ENCODE measurements around the gene ENTPD6. TPM values are rescaled to one million over a fixed set of nuclear protein-coding genes. Genes with fewer than 3 reads are reported as not detected.
A peak's percentile ranks its signal among the peaks of the same experiment; 100 is the strongest.

Gene ENTPD6
- polyA plus RNA-seq, 3 donors, result 36.2 to 120 (median 47.0) TPM

DNA sequence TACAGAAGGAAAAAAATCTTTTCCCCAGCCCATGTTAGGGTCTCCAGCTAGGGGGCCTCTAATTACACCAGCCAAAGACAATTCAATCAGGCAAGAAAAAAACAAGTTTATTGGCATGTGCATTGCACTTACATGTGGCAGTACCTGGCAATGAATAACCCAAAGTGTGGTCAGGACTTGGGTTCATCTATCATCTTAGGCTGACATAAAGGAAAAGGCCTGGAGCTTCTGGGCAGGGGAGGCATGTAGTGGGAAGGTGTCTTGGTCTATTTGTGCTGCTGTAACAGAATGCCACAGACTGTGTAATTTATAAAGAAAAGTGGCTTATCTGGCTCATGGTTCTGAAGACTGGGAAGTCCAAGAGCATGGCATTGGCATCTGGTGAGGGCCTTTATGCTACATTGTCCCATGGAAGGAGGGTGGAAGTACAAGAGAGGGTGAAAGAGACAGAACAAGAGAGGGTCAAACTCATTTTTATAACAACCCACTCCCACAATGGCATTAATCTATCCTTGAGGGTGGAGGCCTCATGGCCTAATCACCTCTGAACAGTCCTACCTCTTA lies 48.0 kb downstream of the ENTPD6 start:
- peaks cover 0 to 2% of the 10 kb centered on the region in 2 donors for H3K27me3 ChIP-seq (ENCODE audit: control insufficient read depth in 2 of 2, insufficient read depth in 2 of 2, low read length in 2 of 2)
- DNase-seq, result no peak
- TF ChIP-seq, protein P1, sequence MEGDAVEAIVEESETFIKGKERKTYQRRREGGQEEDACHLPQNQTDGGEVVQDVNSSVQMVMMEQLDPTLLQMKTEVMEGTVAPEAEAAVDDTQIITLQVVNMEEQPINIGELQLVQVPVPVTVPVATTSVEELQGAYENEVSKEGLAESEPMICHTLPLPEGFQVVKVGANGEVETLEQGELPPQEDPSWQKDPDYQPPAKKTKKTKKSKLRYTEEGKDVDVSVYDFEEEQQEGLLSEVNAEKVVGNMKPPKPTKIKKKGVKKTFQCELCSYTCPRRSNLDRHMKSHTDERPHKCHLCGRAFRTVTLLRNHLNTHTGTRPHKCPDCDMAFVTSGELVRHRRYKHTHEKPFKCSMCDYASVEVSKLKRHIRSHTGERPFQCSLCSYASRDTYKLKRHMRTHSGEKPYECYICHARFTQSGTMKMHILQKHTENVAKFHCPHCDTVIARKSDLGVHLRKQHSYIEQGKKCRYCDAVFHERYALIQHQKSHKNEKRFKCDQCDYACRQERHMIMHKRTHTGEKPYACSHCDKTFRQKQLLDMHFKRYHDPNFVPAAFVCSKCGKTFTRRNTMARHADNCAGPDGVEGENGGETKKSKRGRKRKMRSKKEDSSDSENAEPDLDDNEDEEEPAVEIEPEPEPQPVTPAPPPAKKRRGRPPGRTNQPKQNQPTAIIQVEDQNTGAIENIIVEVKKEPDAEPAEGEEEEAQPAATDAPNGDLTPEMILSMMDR (IDR thresholded peaks at IDR 0.05), result no peak
- H3K9me3 ChIP-seq (replicated peaks in 1 of 2; ENCODE audit: control insufficient read depth in 1 of 2, insufficient read depth in 1 of 2, low read length in 2 of 2), result no peaks in the 10 kb centered on the region
- no peak overlapping the region for H2AFZ ChIP-seq (ENCODE audit: insufficient read depth, low read depth, low read length, poor library complexity, severe bottlenecking)
- H3K27ac ChIP-seq (ENCODE audit: low read depth in 1 of 2, low read length in 2 of 2), result no peak overlapping the region
- Mint-ChIP-seq H3K4me3 (no peak overlapping the region), H3K27me3 (ENCODE audit: low read depth in 3 of 3) (peaks cover 10 to 20% (median 20%) of the 10 kb centered on the region in 3 donors), H3K36me3 (peaks cover 0 to 3% of the 10 kb centered on the region in 2 donors), H3K9me3 (peaks cover 0 to 9% (median 5%) of the 10 kb centered on the region in 7 donors), H3K4me1 (peaks cover 19% of the 10 kb centered on the region), H3K27ac (no peak overlapping the region)
- H4K20me1 ChIP-seq (ENCODE audit: insufficient read depth, low read length), result peaks cover under 1% of the 10 kb centered on the region
- peaks cover 9 to 15% of the 10 kb centered on the region in 2 donors for H3K4me1 ChIP-seq (ENCODE audit: control insufficient read depth in 1 of 2, insufficient read depth in 2 of 2, low read length in 2 of 2)
- no peak overlapping the region for H3K4me2 ChIP-seq (replicated peaks; ENCODE audit: extremely low read depth, low read length, poor library complexity, severe bottlenecking)
- no peaks in the 10 kb centered on the region for H3K36me3 ChIP-seq (replicated peaks in 1 of 2; ENCODE audit: control insufficient read depth in 1 of 2, insufficient read depth in 2 of 2, low read length in 2 of 2)
- intact Hi-C loops (cut with micrococcal nuclease), result no loop called here
- no peak overlapping the region for H3K4me3 ChIP-seq (replicated peaks in 1 of 3; ENCODE audit: low read depth in 2 of 3, low read length in 3 of 3)
- H3K9ac ChIP-seq (ENCODE audit: insufficient read depth, low read length, poor library complexity, severe bottlenecking), result no peak overlapping the region
- peaks cover 2% of the 10 kb centered on the region for H3K79me2 ChIP-seq (ENCODE audit: insufficient read depth, low read length)

DNA sequence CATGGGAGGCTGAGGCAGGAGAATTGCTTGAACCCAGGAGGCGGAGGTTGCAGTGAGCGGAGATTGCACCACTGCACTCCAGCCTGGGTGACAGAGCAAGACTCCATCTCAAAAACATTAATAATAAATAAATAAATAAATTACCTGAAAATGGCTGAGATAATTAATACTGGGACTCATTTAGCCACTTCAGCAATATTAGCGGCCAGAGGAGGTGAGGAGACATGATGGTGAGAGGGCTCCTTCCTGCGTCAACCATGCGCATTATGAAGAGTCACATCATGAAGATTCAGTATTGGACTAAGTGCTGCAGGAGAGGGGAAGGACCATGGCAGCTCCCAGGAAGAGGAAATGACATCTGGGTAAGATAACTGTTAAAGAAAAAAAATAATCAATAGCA lies 49.5 kb downstream of the ENTPD6 start:
- WGBS (ENCODE audit: insufficient coverage), result 100% methylated on average over 2 of the region's 5 CpGs
- peaks cover 10 to 20% (median 17%) of the 10 kb centered on the region in 3 donors for H3K27me3 Mint-ChIP-seq (ENCODE audit: low read depth in 3 of 3)
- H3K4me1 Mint-ChIP-seq, result peaks cover 28% of the 10 kb centered on the region
- H3K36me3 ChIP-seq (replicated peaks in 1 of 2; ENCODE audit: control insufficient read depth in 1 of 2, insufficient read depth in 2 of 2, low read length in 2 of 2), result no peaks in the 10 kb centered on the region
- H4K20me1 ChIP-seq (ENCODE audit: insufficient read depth, low read length), result peaks cover 16% of the 10 kb centered on the region
- H3K4me2 ChIP-seq (replicated peaks; ENCODE audit: extremely low read depth, low read length, poor library complexity, severe bottlenecking), result no peak overlapping the region
- DNase-seq, result no peak
- peaks cover 17% of the 10 kb centered on the region for H3K79me2 ChIP-seq (ENCODE audit: insufficient read depth, low read length)
- no peak overlapping the region for H2AFZ ChIP-seq (ENCODE audit: insufficient read depth, low read depth, low read length, poor library complexity, severe bottlenecking)
- no peak overlapping the region for H3K27ac Mint-ChIP-seq
- peaks cover 0 to 2% of the 10 kb centered on the region in 2 donors for H3K27me3 ChIP-seq (ENCODE audit: control insufficient read depth in 2 of 2, insufficient read depth in 2 of 2, low read length in 2 of 2)
- intact Hi-C loops (cut with micrococcal nuclease), result loop anchor here (5.0 kb wide), 5 partner anchors 48 to 253 kb away; partner anchors contain the start of genes ABHD12 (in 2 of the 2), APMAP (in 2 of the 2), ACSS1 (in 1 of the 2) and ENTPD6 (in 1 of the 2)
- no peak overlapping the region for H3K9ac ChIP-seq (ENCODE audit: insufficient read depth, low read length, poor library complexity, severe bottlenecking)
- H3K4me3 ChIP-seq (replicated peaks in 1 of 3; ENCODE audit: low read depth in 2 of 3, low read length in 3 of 3), result no peak overlapping the region
- peaks cover 0 to 3% of the 10 kb centered on the region in 2 donors for H3K36me3 Mint-ChIP-seq
- peak overlapping the region in 1 of 2 donors; percentile 4 for H3K4me3 Mint-ChIP-seq
- H3K9me3 ChIP-seq (replicated peaks in 1 of 2; ENCODE audit: control insufficient read depth in 1 of 2, insufficient read depth in 1 of 2, low read length in 2 of 2), result no peaks in the 10 kb centered on the region
- peaks cover 20 to 24% of the 10 kb centered on the region in 2 donors for H3K4me1 ChIP-seq (ENCODE audit: control insufficient read depth in 1 of 2, insufficient read depth in 2 of 2, low read length in 2 of 2)
- H3K9me3 Mint-ChIP-seq, result peaks cover 0 to 9% (median 5%) of the 10 kb centered on the region in 7 donors
- TF ChIP-seq, protein P1 (IDR thresholded peaks at IDR 0.05), result no peak
- H3K27ac ChIP-seq (ENCODE audit: low read depth in 1 of 2, low read length in 2 of 2), result no peak overlapping the region
